Retinal pigment epithelial cell (primary cell): ENCODE data around the gene BTAF1.
"Not testable (repeated sequence)": the region's sequence is repeated elsewhere in the genome, so short reads cannot be mapped to it uniquely, and the experiment has no call there.

Experiments
- DNase-seq: peaks from one replicate; pipeline ENCODE4 v3.0.0-alpha.2; 2010; ENCODE audit warnings: low read depth
- H3K4me3 ChIP-seq: 2 replicates; pipeline ENCODE4 v1.5.1; 2011; ENCODE audit warnings: mild to moderate bottlenecking, low read length, control low read depth, moderate library complexity
- CTCF ChIP-seq: conservative IDR thresholded peaks from 2 replicates; pipeline ENCODE4 v1.5.1; 2011; ENCODE audit warnings: low read depth, low read length, control low read depth, inconsistent platforms

The BTAF1 gene

GRCh38 chr10:92014620-92015019, 91.0 kb downstream of the BTAF1 start:
- no peak for DNase-seq
- H3K4me3 ChIP-seq = no peak overlapping the region
- TF ChIP-seq CTCF = no peak

GRCh38 chr10:92024700-92025099, 101.1 kb downstream of the BTAF1 start:
- no peak overlapping the region for H3K4me3 ChIP-seq
- no peak for DNase-seq
- TF ChIP-seq CTCF = no peak

GRCh38 chr10:92025340-92025739, 101.8 kb downstream of the BTAF1 start:
- not testable (repeated sequence) for H3K4me3 ChIP-seq, DNase-seq

- DNase-seq = no peak
- H3K4me3 ChIP-seq = no peak overlapping the region
- TF ChIP-seq CTCF = no peak
Observed at GRCh38 chr10:92027141-92027540, 103.6 kb downstream of the BTAF1 start.

GRCh38 chr10:92031580-92031979, 108.0 kb downstream of the BTAF1 start:
- no peak for DNase-seq
- no peak for TF ChIP-seq CTCF
- no peak overlapping the region for H3K4me3 ChIP-seq

GRCh38 chr10:92033070-92033469, 109.5 kb downstream of the BTAF1 start:
- not testable (repeated sequence) for DNase-seq

GRCh38 chr10:92038949-92039348, 115.4 kb downstream of the BTAF1 start:
- no peak overlapping the region for H3K4me3 ChIP-seq
- TF ChIP-seq CTCF = no peak

More at GRCh38 chr10:92033070-92033469, 109.5 kb downstream of the BTAF1 start:
- not testable (repeated sequence) for H3K4me3 ChIP-seq

GRCh38 chr10:92042541-92042940, 119.0 kb downstream of the BTAF1 start:
- no peak for TF ChIP-seq CTCF
- DNase-seq = no peak
- no peak overlapping the region for H3K4me3 ChIP-seq

More at GRCh38 chr10:92038949-92039348, 115.4 kb downstream of the BTAF1 start:
- DNase-seq = no peak
